SK-N-SH treated with all-trans-retinoic acid at 6 μM for 48 hours (cell line): ENCODE results near the gene CFAP73.

Experiments used
- ARNTL ChIP-seq: fragments of 450-650 bp; formaldehyde crosslinking; IDR thresholded peaks from 2 replicates; pipeline ENCODE4 v1.5.0; 2020; ENCODE audit warnings: low read depth, mild to moderate bottlenecking, moderate library complexity, borderline replicate concordance
- TCF4 ChIP-seq: fragments of 250-450 bp; sonication (Bioruptor Pico); IDR thresholded peaks from 2 replicates; pipeline ENCODE4 v1.8.0; 2021; ENCODE audit warnings: mild to moderate bottlenecking, moderate library complexity, borderline replicate concordance
- ZC3H10 ChIP-seq: fragments of 250-450 bp; sonication (Bioruptor Pico); IDR thresholded peaks from 2 replicates; pipeline ENCODE4 v1.5.1; 2021; ENCODE audit warnings: mild to moderate bottlenecking, moderate library complexity
- ZFP30 ChIP-seq: fragments of 450-650 bp; formaldehyde crosslinking; IDR thresholded peaks from 2 replicates; pipeline ENCODE4 v1.5.0; 2022; ENCODE audit warnings: mild to moderate bottlenecking, moderate library complexity
- ZNF70 ChIP-seq: fragments of 450-650 bp; formaldehyde crosslinking; IDR thresholded peaks from 2 replicates; pipeline ENCODE4 v1.5.0; 2020; ENCODE audit warnings: mild to moderate bottlenecking, moderate library complexity
- TF ChIP-seq, protein P1 (sequence below): fragments of 250-450 bp; sonication (Bioruptor Pico); IDR thresholded peaks from 2 replicates; pipeline ENCODE4 v1.5.1; 2020; ENCODE audit warnings: low read depth, mild to moderate bottlenecking, moderate library complexity

- TF ChIP-seq TCF4 (no peak), ZC3H10 (CRISPR knock-in tag) (no peak), ZFP30 (CRISPR knock-in tag) (no peak), ARNTL (CRISPR knock-in tag) (no peak), ZNF70 (CRISPR knock-in tag) (no peak)
- TF ChIP-seq, protein P1, sequence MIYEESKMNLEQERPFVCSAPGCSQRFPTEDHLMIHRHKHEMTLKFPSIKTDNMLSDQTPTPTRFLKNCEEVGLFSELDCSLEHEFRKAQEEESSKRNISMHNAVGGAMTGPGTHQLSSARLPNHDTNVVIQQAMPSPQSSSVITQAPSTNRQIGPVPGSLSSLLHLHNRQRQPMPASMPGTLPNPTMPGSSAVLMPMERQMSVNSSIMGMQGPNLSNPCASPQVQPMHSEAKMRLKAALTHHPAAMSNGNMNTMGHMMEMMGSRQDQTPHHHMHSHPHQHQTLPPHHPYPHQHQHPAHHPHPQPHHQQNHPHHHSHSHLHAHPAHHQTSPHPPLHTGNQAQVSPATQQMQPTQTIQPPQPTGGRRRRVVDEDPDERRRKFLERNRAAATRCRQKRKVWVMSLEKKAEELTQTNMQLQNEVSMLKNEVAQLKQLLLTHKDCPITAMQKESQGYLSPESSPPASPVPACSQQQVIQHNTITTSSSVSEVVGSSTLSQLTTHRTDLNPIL (CRISPR knock-in tag) = no peak
Observed at GRCh38 chr12:113155646-113156045, 6.1 kb downstream of the CFAP73 start.
